Measurements from ENCODE around the gene NLRC3.

The NLRC3 gene

DNA sequence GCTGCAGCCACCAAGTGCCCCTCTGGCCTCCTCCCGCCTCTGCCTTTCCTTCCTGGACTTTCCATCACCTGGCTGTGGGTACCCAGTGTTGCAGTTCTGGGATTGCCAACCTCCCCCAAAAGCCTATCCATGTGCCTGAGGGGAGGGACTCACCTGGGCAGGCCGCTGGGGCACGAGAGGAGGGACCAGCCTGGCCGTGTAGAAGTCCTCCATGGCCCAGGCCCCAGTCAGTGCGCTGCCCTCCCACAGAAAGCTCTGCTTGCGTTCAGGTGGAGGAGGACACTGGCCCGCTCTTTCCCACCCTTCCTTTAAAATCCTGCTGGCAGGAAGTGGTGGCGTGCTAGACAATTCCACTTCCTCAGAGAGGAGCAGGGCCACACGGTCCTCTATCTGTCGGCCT is 20.0 kb upstream of the NLRC3 start:
- Histone ChIP-seq H3K4me3 (no peak overlapping the region), H3K9me3 (no peaks in the 10 kb centered on the region), H3K4me1 (no peaks in the 10 kb centered on the region), H3K36me3 (peaks cover 2 to 75% (median 36%) of the 10 kb centered on the region in 3 donors), H3K27me3 (no peaks in the 10 kb centered on the region), H3K27ac (no peak overlapping the region)
- intact Hi-C loops (cut with DNase I; ENCODE audit: low total_unique reads): no loop called here
- no peak for DNase-seq
- TF ChIP-seq, protein P1, sequence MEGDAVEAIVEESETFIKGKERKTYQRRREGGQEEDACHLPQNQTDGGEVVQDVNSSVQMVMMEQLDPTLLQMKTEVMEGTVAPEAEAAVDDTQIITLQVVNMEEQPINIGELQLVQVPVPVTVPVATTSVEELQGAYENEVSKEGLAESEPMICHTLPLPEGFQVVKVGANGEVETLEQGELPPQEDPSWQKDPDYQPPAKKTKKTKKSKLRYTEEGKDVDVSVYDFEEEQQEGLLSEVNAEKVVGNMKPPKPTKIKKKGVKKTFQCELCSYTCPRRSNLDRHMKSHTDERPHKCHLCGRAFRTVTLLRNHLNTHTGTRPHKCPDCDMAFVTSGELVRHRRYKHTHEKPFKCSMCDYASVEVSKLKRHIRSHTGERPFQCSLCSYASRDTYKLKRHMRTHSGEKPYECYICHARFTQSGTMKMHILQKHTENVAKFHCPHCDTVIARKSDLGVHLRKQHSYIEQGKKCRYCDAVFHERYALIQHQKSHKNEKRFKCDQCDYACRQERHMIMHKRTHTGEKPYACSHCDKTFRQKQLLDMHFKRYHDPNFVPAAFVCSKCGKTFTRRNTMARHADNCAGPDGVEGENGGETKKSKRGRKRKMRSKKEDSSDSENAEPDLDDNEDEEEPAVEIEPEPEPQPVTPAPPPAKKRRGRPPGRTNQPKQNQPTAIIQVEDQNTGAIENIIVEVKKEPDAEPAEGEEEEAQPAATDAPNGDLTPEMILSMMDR (IDR thresholded peaks at IDR 0.05): no peak

GRCh38 chr16:3596101-3596861 is 19.1 kb upstream of the NLRC3 start:
- H3K27ac ChIP-seq: no peak overlapping the region
- no peaks in the 10 kb centered on the region for H3K9me3 ChIP-seq
- H3K27me3 ChIP-seq: no peaks in the 10 kb centered on the region
- TF ChIP-seq, protein P1 (IDR thresholded peaks at IDR 0.05): no peak
- no peaks in the 10 kb centered on the region for H3K4me1 ChIP-seq
- DNase-seq: no peak
- intact Hi-C loops (cut with DNase I; ENCODE audit: low total_unique reads): no loop called here
- H3K4me3 ChIP-seq: no peak overlapping the region
- peaks cover 0 to 76% (median 31%) of the 10 kb centered on the region in 3 donors for H3K36me3 ChIP-seq

- H3K36me3 ChIP-seq: peaks cover 0 to 76% (median 34%) of the 10 kb centered on the region in 3 donors
- no peaks in the 10 kb centered on the region for H3K4me1 ChIP-seq
- intact Hi-C loops (cut with DNase I; ENCODE audit: low total_unique reads): no loop called here
- no peaks in the 10 kb centered on the region for H3K9me3 ChIP-seq
- no peak overlapping the region for H3K27ac ChIP-seq
- no peaks in the 10 kb centered on the region for H3K27me3 ChIP-seq
- DNase-seq: no peak
- H3K4me3 ChIP-seq: no peak overlapping the region
- TF ChIP-seq, protein P1 (IDR thresholded peaks at IDR 0.05): no peak
Observed at GRCh38 chr16:3595521-3596021, 18.4 kb upstream of the NLRC3 start.

GRCh38 chr16:3595110-3595486 is 17.9 kb upstream of the NLRC3 start:
- Histone ChIP-seq H3K4me1 (no peaks in the 10 kb centered on the region), H3K36me3 (peaks cover 0 to 76% (median 37%) of the 10 kb centered on the region in 3 donors), H3K27me3 (no peaks in the 10 kb centered on the region), H3K27ac (no peak overlapping the region), H3K4me3 (no peak overlapping the region), H3K9me3 (no peaks in the 10 kb centered on the region)
- intact Hi-C loops (cut with DNase I; ENCODE audit: low total_unique reads): no loop called here
- TF ChIP-seq, protein P1 (IDR thresholded peaks at IDR 0.05): no peak
- no peak for DNase-seq

DNA sequence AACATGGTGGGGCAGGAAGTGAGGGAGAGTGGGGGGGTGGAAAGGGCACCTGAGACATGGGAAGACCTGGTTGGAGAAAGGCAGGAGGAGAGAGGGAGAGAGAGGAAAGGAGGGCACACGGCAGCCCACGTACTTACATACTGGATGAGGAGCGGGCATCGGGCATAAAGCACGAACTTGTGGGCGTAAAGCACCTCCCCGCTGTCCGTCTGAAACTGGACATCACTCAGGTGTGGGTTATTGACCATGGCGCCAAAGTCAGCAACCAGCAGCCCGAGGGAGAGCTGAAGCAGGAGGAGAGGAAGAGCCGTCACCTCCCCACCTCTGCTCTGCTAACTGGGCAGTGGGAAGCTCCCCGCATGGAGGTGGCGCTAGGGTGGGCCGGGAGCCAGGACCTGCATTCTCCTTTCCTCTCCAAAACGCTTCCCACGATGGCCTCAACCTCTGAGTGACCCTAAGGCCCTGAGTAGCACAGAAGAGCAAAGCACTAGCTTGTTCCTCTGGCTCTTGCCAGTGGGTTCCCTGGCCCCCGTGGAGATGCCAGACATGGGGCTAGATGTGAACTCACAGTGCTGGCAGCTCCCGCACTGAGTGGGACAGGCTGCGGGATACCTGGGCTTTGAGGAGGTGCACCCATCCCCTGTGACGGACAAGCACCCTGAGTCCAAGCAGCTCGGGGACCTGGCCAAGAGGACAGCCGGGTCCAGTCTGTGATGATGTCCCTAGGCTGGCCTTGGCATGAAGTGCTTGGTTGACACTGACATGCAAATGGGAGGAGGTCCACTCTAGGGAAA is 17.3 kb upstream of the NLRC3 start:
- Histone ChIP-seq H3K4me3 (no peak overlapping the region), H3K9me3 (no peaks in the 10 kb centered on the region), H3K4me1 (no peaks in the 10 kb centered on the region), H3K27me3 (no peaks in the 10 kb centered on the region), H3K27ac (no peak overlapping the region), H3K36me3 (peaks cover 0 to 78% (median 32%) of the 10 kb centered on the region in 3 donors)
- intact Hi-C loops (cut with DNase I; ENCODE audit: low total_unique reads): no loop called here
- TF ChIP-seq, protein P1 (IDR thresholded peaks at IDR 0.05): no peak
- DNase-seq: no peak

Data from tibial artery (tissue), 4 donors.